ENCODE results near the gene MCC.
"Not testable (repeated sequence)": the region's sequence is repeated elsewhere in the genome, so short reads cannot be mapped to it uniquely, and the experiment has no call there.

Gene MCC

DNA sequence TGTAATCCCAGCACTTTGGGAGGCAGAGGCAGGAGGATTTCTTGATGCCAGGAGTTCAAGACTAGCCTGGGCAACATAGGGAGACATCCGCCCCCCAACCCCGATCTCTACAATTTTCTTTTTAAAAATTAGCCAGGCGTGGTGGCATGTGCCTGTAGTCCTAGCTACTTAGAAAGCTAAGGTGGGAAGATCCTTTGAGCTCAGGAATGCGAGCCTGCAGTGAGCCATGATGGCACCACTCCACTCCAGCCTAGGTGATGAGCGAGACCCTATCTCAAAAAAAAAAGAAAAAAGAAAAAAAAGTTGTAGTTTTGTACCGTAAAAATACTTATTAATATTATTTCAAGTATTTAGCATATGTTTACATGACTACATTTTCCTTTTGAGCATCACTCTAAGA, 82.7 kb downstream of the MCC start:
- no peak for DNase-seq

DNA sequence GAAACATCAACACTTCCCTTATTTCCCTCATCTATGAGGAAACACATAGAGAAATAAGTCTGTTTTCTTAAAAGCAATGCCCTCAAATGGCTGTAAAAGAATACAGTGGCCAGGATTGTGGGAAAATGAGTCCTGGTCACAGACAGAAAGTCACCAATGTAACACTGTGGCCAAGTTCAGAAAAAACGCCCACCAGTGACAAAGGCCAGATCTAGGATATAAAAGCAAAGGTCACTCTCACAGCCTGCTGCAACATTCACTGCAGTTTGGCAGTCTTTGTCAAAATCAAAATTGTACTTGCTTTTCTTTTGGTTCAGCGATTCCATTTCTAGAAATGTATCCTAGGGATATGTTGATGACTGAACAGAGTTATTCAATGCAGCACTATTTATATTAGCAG, 84.0 kb downstream of the MCC start:
- DNase-seq, result no peak

DNA sequence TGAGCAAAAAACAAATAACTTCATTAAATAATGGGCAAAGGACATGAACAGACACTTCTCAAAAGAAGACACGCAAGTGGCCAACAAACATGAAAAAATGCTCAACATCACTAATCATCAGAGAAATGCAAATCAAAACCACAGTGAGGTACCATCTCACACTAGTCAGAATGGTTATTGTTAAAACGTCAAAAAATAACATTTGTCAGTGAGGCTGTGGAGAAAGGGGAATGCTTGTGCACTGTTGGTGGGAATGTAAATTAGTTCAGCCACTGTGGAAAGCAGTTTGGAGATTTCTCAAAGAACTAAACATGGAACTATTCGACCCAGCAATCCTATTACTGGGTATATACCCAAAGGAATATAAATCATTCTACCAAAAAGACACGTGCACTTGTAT, 90.3 kb downstream of the MCC start:
- not testable (repeated sequence) for DNase-seq

DNA sequence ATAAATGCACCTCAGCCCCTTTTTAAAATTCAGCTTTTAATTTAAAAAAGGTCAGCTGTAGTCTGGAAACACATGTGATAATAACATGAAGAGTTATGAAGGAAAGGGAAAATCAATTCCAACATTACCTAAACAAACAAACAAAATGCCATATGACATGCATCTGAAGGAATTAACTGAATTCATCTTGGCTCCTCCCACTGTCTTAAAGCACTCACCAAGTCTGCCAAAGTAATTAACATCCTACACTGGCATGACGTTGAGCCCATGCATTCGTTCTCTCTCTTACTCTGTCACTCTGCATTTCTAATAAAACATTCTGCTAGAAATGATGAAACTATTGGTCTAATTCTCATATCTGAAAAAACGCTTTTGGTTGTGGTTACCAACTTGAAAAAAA, 91.2 kb downstream of the MCC start:
- DNase-seq, result no peak

DNA sequence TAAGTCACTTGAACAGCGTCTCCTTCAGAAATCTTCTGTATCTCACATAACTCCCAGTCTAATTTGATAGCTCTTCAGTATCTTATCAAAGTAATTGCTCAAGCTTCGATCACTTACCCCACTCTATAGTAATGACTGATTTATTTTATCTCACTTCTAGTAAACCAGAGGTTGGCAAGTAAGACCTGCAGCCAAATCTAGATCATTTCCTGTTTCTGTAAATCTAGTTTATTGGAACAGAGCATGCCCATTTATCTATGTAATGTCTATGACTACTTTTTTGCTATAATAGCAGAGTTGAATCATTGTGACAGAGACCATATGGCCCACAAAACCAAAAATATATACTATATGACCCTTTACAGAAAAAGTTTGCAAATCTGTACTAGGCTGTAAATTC, 93.6 kb downstream of the MCC start:
- no peak for DNase-seq

DNA sequence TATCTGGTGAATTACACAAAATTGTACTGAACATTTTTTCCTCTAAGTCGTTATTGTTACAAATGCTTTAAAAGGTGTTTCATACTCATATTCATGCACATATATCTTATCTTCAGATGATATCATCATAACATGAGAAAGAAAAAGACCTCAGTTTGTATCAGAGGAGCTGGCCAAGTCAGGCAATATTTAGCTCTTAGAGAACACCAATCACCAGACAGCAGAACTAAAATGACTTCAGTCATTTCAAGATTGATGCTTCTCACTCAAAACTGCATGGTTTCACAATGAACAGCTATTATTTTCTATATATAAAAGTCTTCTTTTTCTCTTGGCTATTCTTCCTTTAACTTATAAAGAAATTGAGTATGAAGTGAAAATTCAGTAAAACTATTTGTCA, 98.0 kb downstream of the MCC start:
- no peak for DNase-seq

DNA sequence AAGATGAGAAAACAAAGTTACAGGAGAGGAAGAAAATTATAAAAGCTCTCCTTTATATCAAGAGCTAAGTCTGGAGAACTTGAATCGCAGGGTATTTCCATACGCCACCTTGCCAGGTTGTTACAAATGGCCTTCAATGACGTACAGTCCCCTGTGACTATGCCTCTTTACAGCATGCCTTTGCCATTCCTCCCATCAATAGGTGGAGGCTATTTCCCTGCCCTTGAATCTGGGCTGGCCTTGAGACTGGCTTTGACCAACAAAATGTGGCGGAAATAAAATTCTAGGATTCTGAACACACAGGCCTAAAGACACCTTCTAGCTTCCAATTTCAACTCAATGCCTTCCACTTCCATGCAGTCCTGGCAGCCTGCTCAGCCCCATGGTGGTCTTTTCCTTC, 99.1 kb downstream of the MCC start:
- no peak for DNase-seq

DNA sequence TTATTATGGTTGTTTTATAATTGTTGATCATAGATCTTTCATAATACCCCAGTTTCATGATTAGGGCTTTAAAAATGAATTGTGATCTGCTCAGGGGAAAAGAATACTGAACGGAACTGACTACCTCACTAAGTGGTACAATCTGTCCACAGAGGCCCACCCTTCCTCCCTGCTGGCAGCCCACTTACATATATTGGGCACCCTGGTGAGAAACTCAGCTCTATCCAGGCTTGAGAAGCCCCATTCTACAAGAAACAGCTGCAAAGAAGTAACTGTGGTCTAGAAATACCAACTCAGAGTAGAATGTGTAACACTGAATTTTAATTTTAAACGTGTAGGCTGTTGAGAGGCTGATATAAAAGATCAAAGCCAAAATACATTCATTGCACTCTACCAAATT, 100.4 kb downstream of the MCC start:
- DNase-seq, result no peak

DNA sequence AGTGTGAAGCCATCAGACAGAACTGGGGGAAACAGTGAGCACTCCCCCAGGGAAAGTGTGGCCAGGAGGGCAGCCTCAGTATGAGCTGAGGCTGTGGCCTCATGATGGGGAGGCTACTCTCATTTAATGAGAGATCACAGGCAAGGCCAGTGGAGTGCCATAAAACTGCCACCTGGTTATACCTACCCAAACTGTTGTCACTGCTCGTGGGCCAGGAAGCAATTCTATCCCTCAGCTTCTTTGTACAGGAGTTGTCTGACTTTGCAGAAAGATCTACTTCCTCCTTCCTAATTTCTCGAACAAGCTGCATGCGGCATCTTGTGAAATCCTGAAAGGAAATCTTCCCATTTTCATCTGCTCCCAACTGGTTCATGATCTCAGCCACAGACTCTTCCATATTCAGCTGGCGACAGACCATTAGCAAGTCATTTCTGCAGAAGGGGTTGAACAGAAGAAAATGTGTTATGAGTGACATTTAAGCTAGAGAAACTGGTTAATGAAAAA, 103.4 kb downstream of the MCC start:
- no peak for DNase-seq

DNA sequence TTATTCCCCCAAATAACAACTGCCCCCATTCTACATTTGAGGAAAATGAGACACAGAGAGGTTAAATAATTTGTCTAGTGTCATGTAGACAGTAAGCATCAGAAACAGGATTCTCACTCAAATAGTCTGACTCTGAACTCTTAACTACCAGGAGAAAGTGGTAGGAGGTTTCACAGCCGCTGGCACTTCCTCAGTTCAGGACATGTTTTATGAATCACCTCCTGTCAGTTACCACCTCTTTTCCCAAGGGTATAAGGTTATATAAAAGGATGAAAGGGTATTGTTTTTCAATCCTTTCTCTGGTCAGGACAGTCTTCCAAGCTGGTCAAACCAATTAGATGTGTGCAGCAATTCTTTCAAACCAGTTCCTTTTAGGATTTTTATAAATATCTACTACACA, 105.5 kb downstream of the MCC start:
- no peak for DNase-seq

DNA sequence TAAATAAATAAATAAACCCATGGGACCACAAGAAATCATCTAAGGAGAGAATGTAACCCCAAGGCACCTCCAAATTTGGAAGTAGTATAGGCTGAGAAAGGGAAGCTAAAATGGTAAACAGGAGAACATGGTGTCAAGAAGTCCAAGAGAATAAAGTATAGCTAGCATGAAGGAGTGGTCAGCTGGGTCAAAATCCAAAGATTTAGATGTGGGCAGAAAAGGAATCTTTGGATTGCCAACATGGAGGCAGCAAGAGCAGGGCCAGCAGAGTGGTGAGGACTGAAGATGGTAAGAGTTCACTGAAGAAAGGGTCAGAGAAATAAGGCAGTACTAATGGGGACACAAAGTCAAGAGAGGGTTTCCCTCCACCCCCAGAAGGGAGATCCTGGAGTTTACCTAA, 106.5 kb downstream of the MCC start:
- no peak for DNase-seq

DNA sequence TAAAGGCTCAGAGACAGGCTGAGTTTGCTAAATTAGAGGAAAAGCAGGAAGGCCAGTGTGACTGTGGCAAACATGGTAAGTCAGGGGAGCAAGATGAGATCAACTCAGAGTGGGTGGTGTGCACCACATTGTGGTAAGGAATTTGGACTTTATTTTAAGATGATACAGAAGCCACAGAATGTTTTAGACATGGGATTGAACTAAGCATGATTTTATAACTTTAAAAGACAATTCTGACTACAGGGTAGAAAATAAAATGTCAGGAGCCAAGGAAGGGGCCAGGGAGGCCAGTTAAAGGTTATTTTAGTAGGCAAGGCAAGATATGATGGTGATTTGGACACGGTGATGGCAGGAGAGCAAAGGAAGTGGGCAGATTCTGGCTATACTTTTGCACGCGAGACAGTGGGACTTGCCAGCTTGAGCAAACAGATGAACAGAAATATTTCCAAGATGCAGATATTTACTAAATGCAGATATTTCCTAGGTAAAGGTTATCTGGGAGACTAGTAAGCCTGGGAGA, 107.4 kb downstream of the MCC start:
- no peak for DNase-seq

DNA sequence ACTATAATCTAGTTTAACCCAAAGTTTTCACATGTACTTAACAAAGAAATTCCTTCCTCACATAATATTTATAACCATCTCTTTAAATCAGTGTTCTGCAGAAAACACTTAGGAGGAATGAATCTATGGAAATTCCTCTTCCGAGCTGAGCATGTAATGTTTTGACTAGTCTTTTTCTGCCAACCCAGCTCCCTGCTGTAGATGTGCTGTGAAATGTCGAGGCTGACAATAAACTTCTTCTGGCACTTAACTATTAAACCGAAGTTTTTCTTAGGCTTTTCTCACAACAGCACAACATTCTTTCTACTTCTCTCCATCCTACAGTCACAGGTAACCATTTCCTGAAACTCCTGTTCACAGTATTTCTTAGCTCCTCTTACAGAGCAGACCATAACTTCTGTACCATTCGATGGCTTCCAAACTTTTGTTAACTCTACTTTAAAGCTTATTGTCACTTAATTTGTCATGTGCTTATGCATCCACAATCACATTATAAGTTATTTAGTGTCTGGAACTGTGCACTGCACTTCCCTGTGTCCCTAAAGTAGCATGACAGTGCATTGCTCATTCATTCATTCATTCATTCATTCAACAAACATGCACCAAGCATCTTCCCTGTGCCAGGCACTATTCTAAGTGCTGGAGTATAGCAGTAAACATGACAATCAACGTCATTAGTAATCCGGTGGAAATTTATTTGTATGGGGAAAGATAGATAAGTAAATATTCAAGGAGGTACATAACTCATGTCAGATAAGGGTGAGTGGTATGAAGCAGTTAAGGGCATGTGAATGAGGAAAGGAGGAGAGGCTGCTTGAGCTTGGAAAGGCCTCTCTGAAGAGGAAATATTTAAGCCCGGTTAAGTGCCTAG, 108.1 kb downstream of the MCC start:
- DNase-seq, result no peak

DNA sequence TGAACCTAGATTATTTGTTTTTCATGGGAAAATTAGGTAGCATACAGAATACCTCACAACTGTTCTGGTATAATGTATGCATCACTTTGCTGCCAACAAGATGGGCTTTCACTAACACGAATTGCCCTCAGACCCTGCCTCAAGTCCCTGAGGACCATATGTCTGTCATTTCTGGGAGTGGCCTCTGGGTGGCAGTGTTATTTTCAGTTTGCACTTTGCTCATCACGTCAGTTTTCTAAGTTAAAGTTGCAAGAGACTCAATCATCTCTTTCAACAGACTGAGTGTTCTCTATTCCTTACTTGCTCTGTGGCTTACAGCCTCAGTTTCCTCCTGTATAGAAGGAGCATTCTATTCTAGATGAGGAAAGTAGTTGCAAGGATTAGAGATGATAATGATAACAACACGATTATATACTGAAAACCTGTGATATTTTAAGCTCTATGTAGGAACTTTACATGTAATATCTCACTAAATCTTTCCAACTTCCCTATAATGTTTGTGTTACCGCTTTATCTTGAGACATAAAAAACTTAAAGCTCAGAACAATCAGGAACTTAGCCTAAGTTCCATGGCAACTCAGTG, 109.2 kb downstream of the MCC start:
- no peak for DNase-seq

DNA sequence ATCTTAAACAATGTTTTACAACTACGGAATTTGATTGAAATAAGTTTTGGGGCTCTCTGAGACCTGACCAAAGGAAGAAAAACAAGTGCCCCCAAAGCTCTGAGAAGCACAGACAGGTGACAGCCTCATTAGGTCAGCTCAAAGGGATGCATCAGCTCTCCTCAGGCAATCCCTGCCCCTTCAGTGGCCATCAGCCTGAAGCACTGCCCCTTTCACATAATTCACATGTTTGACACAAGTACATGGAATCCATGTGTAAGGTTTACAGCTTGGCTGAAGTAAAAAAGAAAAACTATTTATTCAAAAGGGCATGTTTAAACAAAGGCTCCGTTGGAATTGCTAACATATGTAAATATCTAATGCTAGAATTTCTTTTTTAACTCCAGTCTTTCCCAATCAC, 109.7 kb downstream of the MCC start:
- DNase-seq, result no peak

DNA sequence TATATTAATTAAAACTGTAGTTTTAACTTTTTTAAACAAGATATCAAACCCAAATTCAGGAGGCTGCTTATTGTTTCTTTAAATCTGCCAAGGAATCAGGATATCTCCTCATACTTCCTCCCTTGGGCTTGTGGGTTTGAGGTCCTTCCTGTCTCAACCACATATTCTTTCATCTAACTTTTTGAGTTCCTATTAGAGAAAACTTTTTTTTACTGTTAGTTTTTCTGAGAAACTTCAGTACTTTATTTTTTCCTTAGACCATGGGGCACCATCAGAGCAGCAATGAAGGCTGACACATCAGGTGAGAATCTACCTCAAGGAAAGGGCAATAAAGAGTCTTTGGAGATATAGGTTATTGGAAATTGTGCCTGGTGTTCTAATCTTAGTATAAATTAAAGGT, 110.2 kb downstream of the MCC start:
- DNase-seq, result no peak

DNA sequence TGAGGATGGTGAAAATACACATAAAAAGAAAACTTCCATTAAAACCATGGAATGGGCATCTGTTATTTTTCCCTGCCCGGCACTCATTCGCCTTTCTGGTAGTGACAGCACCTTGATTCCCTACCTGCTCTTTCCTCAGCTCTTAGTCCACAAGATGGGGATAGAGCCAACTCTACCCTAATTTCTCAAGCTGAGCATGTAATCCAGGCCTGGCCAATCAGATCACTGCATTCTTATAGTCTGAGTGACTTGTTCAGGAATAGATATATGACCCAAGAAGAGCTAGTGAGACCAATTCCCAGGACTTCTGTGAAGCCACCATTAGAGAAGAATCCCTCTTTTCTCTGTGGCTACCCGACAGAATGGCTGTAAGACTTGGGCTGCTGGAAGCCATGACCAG, 111.6 kb downstream of the MCC start:
- no peak for DNase-seq

DNA sequence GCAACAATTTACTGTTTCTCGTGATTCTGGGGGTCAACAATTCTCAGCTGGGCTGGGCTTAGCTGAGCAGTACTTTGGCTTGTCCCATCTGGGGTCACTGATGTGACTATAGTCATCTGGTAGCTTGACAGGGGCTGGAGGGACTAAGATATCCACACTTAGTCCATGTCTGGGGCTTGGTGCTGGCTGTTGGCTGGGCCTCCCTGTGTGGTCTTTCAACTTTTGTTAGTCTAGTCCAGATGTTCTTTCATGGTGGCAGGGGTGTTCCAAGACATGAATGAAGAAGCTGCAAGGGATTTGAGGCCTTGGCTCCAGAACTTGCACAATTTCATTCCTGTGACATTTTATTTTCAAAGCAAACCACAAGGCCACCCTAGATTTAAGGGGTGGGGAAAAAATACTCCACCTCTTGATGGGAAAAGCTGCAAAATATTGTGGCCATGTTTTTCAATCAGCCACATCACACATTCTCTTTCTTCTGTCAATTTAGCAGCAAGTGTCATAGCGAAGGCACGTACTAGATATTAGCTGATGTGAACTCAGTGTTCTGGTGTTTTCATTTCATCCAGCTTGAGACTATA, 112.7 kb downstream of the MCC start:
- DNase-seq, result no peak

DNA sequence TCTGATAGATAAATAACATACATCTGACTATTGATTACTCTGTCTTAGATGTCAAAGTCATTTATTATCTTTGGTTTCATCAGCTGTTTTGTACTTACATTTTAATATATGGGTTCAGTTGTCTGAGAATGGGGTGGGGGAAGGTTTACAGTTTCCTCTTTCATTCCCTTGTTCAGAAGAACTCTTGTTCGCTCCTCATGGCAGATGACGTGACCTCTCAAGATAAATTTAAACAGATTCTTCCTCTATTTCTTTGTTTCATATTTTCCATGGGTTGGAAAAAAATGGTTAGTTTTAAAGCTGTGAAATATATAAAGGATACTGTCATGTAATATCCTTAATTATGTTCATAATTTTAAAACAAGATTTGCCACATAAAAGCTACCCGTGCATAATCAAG, 114.8 kb downstream of the MCC start:
- no peak for DNase-seq

DNA sequence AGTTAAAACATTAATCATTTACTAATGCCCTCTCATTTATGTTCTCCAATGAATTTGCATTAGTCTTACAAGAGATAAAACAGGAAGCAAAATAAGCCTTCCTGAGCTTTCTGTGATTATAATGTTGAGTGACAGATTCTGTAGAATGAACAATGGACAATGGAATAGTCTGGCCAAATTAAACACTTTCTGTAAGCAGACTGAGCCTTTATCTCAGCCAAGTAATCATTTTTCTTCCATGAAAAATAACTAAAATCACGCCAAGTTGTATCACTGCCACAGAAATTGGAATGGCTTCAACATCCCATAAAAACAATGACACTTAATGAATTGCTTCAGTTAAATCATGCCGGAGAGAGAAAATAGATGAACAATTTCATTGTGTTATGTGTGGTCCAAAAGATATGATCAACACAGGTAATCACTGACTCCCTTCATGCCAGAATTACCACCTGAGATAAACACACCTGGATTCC, 116.5 kb downstream of the MCC start:
- DNase-seq, result no peak

DNA sequence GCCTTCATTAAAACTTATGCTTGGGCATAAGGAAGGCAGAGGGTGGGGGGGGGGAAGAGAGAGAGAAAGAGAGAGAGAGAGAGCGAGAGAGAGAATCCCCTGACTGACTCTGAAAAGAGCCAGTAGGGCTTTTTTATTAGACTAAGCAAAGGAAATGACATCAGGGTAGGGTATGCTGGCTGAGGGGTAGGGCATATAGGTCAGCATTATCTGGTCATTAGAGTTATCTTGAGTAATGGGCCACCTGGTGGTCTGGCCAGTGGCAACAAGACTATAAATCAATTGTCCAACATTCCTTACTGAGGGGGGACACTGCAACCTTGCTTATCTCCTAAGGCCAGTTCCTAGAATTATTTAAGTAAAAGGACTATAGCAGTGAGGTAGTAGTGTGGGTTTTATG, 120.7 kb downstream of the MCC start:
- DNase-seq, result no peak

DNA sequence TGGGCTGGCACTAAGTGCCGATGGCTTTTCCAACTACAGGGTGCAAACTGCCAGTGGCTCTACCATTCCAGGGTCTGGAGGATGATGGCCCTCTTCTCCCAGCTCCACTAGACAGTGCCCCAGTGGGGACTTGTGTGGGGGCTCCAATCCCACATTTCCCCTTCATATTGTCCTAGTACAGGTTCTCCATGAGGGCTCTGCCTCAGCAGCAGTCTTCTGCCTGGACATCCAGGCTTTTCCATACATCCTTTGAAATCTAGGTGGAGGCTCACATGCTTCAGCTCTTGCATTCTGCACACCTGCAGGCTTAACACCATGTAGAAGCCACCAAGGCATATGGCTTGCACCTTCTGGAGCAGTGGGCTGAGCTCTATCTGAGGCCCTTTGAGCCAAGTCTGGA, 123.8 kb downstream of the MCC start:
- no peak for DNase-seq

DNA sequence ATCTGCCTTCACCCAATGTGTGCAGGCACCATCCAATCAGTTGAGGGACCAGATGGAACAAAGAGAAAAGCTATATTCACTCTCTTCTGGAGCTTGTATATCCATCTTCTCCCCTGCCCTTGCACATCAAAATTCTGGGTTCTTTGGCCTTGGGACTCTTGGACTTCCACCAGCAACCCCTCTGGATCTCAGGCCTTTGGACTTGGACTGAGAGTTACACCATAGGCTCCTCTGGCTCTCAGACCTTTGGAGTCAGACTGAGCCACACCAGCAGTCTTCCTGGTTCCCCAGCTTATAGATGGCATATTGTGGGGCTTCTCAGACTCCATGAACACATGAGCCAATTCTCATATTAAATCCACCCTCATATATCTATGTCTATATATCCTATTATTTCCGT, 126.6 kb downstream of the MCC start:
- no peak for DNase-seq

DNA sequence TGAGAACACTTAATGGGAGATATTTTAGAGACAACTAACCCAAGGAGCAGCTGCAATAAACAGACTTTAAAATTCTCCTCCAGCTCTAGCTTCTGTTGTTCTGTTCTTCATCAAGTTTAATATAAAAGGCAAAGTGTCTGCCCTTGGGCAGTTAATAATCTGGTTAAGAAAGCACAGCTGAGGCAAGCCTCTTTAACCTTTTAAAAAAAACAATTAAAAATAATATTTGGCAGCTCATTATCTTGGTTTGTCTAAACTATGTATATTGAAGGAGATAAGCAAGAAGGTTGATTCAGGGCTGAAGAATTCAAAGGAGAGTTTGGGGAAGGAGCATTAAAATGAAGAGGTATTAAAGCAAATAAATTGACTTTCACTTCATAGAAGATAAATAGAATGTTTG, 128.8 kb downstream of the MCC start:
- no peak for DNase-seq
